Spleen (tissue), 11 donors: ENCODE results near the gene NRG3. TPM values are rescaled to one million over a fixed set of nuclear protein-coding genes. Genes with fewer than 3 reads are reported as not detected.

Experiments used
- DNase-seq: peaks from one replicate; pipeline ENCODE4 v3.0.0-alpha.2; 2020
- H3K27ac ChIP-seq, 8 donors: fragments of 200-600 bp; sonication (generic) in 7 of 8; 1 replicate in 4 of 8; 2 replicates in 4 of 8; pipeline versions ENCODE4 v1.5.0 to v1.8.0; 2016 to 2021; ENCODE audit warnings: inconsistent platforms in 4 of 8, mild to moderate bottlenecking in 4 of 8, moderate library complexity in 1 of 8
- H3K27me3 ChIP-seq, 7 donors: fragments of 200-600 bp; sonication (generic) in 6 of 7; replicated peaks in 1 of 7; 1 replicate in 4 of 7; 2 replicates in 3 of 7; pipeline versions ENCODE4 v1.5.0 to v1.8.0; 2016 to 2021; ENCODE audit warnings: inconsistent platforms in 3 of 7, mild to moderate bottlenecking in 1 of 7
- H3K36me3 ChIP-seq, 6 donors: fragments of 200-600 bp; sonication (generic) in 5 of 6; 1 replicate in 4 of 6; 2 replicates in 2 of 6; pipeline versions ENCODE4 v1.5.0 to v1.8.0; 2016 to 2021; ENCODE audit warnings: inconsistent platforms in 2 of 6
- H3K4me1 ChIP-seq, 6 donors: fragments of 200-600 bp; sonication (generic) in 5 of 6; 1 replicate in 3 of 6; 2 replicates in 3 of 6; pipeline versions ENCODE4 v1.5.0 to v1.8.0; 2016 to 2021; ENCODE audit warnings: inconsistent platforms in 3 of 6
- H3K4me3 ChIP-seq, 8 donors: fragments of 200-600 bp; sonication (generic) in 7 of 8; 1 replicate in 4 of 8; 2 replicates in 4 of 8; pipeline versions ENCODE4 v1.5.0 to v1.8.0; 2016 to 2021; ENCODE audit warnings: inconsistent platforms in 4 of 8, mild to moderate bottlenecking in 4 of 8, moderate library complexity in 2 of 8
- H3K9me3 ChIP-seq, 8 donors: fragments of 200-600 bp; sonication (generic) in 7 of 8; 1 replicate in 4 of 8; 2 replicates in 4 of 8; pipeline versions ENCODE4 v1.5.0 to v1.8.0; 2016 to 2021; ENCODE audit warnings: inconsistent platforms in 4 of 8
- CTCF ChIP-seq, 11 experiments: fragments of 200-600 bp in 7 of 11; fragments of 450-650 bp in 4 of 11; sonication (generic) in 4 of 11; IDR thresholded peaks in 8 of 11; conservative IDR thresholded peaks in 3 of 11; 1 replicate in 7 of 11; 2 replicates in 4 of 11; pipeline versions ENCODE4 v1.4.0 to v1.8.0; 2016 to 2021; ENCODE audit warnings: antibody characterized with exemption in 11 of 11, inconsistent platforms in 4 of 11, mild to moderate bottlenecking in 1 of 11
- POLR2A ChIP-seq, 3 donors: fragments of 450-650 bp; IDR thresholded peaks; one replicate each; pipeline ENCODE4 v1.5.1; 2017; ENCODE audit warnings: antibody characterized with exemption in 3 of 3, mild to moderate bottlenecking in 1 of 3
- POLR2AphosphoS5 ChIP-seq, 3 donors: sonication (generic); formaldehyde crosslinking; IDR thresholded peaks; one replicate each; pipeline ENCODE4 v1.5.1; 2017; ENCODE audit warnings: antibody characterized with exemption in 3 of 3
- WGBS, 5 donors: extraction: QIAGEN DNeasy Blood & Tissue Kit in 3 of 5; methylation state at CpG; one replicate each; pipeline versions ENCODE4 v1.1.5 to v1.1.7; 2013 to 2018; 5-methylcytosine and 5-hydroxymethylcytosine counted together
- intact Hi-C: fragments of 100-400 bp; cut with DNase I; formaldehyde crosslinking; loops from one replicate; pipeline ENCODE4 v1.15.0; 2023; ENCODE audit warnings: low total_unique reads
- polyA plus RNA-seq, 3 donors: library from polyadenylated mRNA; stranded (reverse); fragments of 200-250 nt; gene quantifications; one replicate each; pipeline ENCODE4 v1.2.1, GENCODE V29; 2013
- total RNA-seq, 7 donors: library from RNA; depleted of rRNA in 3 of 7; stranded (reverse); fragments of >200 nt in 3 of 7; fragmentation: NEBNext Ultra II Directional in 4 of 7; extraction: Animal tissue kit (Norgen Biotek cat#: 25700) in 4 of 7; gene quantifications; one replicate each; pipeline versions ENCODE4 v1.1.0 to v1.2.1, GENCODE V29; 2016 to 2021
- donor health status: healthy with polysubstance abuse.
- donor health status: DM: no; HTN: no; CAD: no; lungs with moderate emphysema.
- donor health status: DM: no; HTN: no; CAD: no.
- donor health status: Bipolar disorder and iron deficiency.
- donor health status: healthy.
- donor health status: DM: no; HTN: no; CAD: no.
- donor health status: DM: yes; HTN: yes; CAD: no.

Gene NRG3
- total and polyA plus RNA-seq, 10 donors = 0.10 to 0.22 (median 0.21) TPM; not detected in 7

DNA sequence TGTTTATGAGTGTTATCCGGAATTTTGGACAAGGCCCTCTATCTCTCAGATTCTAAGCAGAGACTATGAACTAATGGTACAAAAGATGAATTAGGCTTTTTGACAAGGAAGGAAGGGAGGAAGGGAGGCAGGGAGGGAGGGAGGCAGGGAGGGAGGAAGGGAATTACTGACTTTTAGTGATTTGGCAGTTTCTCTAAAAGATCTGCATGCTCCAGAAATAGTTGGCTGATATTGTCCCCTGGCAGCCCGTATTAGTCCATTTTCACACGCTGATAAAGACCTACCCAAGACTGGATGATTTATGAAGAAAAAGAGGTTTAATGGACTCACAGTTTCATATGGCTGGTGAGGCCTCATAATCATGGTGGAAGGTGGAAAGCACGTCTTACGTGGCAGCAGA lies 1093.5 kb downstream of the NRG3 start:
- no peaks in the 10 kb centered on the region for H3K36me3 ChIP-seq
- H3K4me3 ChIP-seq = no peak overlapping the region
- intact Hi-C loops = no loop called here
- no peaks in the 10 kb centered on the region for H3K9me3 ChIP-seq
- H3K27ac ChIP-seq = no peak overlapping the region
- no peaks in the 10 kb centered on the region for H3K4me1 ChIP-seq
- no peak for DNase-seq
- TF ChIP-seq CTCF (IDR thresholded peaks at IDR 0.05 in 8 of 11, conservative IDR thresholded peaks at IDR 0.05 in 3 of 11) (no peak), POLR2A (IDR thresholded peaks at IDR 0.05) (no peak), POLR2AphosphoS5 (IDR thresholded peaks at IDR 0.05) (no peak)
- H3K27me3 ChIP-seq = no peaks in the 10 kb centered on the region
- WGBS, 5 donors = 69 to 86% (median 82%) methylated on average over 5 of the region's 5 CpGs

DNA sequence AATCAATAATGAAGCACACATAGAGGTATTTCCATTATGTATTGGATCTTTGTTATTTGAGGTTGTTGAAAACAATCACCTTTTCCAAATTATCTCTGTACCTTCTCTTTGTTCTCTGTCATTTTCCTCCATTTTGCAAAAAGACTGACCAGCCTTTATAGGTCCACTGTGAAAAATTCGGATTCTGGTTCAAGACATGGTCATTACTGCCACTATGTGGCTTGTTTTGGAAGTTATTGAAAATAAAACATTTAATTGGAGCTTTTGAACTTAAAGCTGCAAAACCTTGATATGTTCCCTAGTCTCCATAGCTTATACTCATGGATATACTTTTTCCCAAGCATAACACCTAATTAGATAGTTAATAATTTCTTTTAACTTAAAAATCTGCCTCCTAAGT lies 1094.4 kb downstream of the NRG3 start:
- intact Hi-C loops = no loop called here
- Histone ChIP-seq H3K9me3 (no peaks in the 10 kb centered on the region), H3K27me3 (no peaks in the 10 kb centered on the region), H3K4me1 (no peaks in the 10 kb centered on the region), H3K36me3 (no peaks in the 10 kb centered on the region), H3K4me3 (no peak overlapping the region), H3K27ac (no peak overlapping the region)
- no peak for TF ChIP-seq POLR2A (IDR thresholded peaks at IDR 0.05)
- no peak for TF ChIP-seq POLR2AphosphoS5 (IDR thresholded peaks at IDR 0.05)
- TF ChIP-seq CTCF (IDR thresholded peaks at IDR 0.05 in 8 of 11, conservative IDR thresholded peaks at IDR 0.05 in 3 of 11) = no peak
- no peak for DNase-seq
- 34 to 55% (median 42%) methylated on average over 1 of the region's 1 CpG for WGBS, 5 donors

GRCh38 chr10:82980321-82980720 lies 1105.3 kb downstream of the NRG3 start:
- Histone ChIP-seq H3K27me3 (no peaks in the 10 kb centered on the region), H3K4me1 (no peaks in the 10 kb centered on the region), H3K27ac (no peak overlapping the region), H3K4me3 (no peak overlapping the region), H3K36me3 (no peaks in the 10 kb centered on the region), H3K9me3 (no peaks in the 10 kb centered on the region)
- TF ChIP-seq CTCF (IDR thresholded peaks at IDR 0.05 in 8 of 11, conservative IDR thresholded peaks at IDR 0.05 in 3 of 11) (no peak), POLR2A (IDR thresholded peaks at IDR 0.05) (no peak), POLR2AphosphoS5 (IDR thresholded peaks at IDR 0.05) (no peak)
- no peak for DNase-seq
- 73 to 83% (median 74%) methylated on average over 5 of the region's 5 CpGs for WGBS, 5 donors
- intact Hi-C loops = no loop called here

- H3K9me3 ChIP-seq = no peaks in the 10 kb centered on the region
- TF ChIP-seq POLR2AphosphoS5 (IDR thresholded peaks at IDR 0.05) = no peak
- no peak for TF ChIP-seq CTCF (IDR thresholded peaks at IDR 0.05 in 8 of 11, conservative IDR thresholded peaks at IDR 0.05 in 3 of 11)
- no peak for TF ChIP-seq POLR2A (IDR thresholded peaks at IDR 0.05)
These were observed 1106.2 kb downstream of the NRG3 start for GRCh38 chr10:82981137-82981723.

More at GRCh38 chr10:82981137-82981723, 1106.2 kb downstream of the NRG3 start:
- Histone ChIP-seq H3K4me1 (no peaks in the 10 kb centered on the region), H3K36me3 (no peaks in the 10 kb centered on the region), H3K4me3 (no peak overlapping the region), H3K27ac (no peak overlapping the region), H3K27me3 (no peaks in the 10 kb centered on the region)
- intact Hi-C loops = no loop called here
- DNase-seq = no peak
- WGBS, 5 donors = 76 to 80% (median 80%) methylated on average over 6 of the region's 6 CpGs
